Lower leg skin (tissue), 3 donors: ENCODE results near the gene MSH3.

Experiments
- POLR2A ChIP-seq, 2 donors: fragments of 450-650 bp; IDR thresholded peaks; one replicate each; pipeline ENCODE4 v1.6.1; 2016 to 2017; ENCODE audit warnings: antibody characterized with exemption in 2 of 2, mild to moderate bottlenecking in 1 of 2, moderate library complexity in 1 of 2
- TF ChIP-seq, protein P1 (sequence below), 3 donors: fragments of 450-650 bp; IDR thresholded peaks; one replicate each; pipeline ENCODE4 v1.5.1; 2016; ENCODE audit warnings: antibody characterized with exemption in 3 of 3, mild to moderate bottlenecking in 3 of 3, moderate library complexity in 2 of 3

GRCh38 chr5:80790698-80791097, 136.2 kb downstream of the MSH3 start:
- TF ChIP-seq, protein P1, sequence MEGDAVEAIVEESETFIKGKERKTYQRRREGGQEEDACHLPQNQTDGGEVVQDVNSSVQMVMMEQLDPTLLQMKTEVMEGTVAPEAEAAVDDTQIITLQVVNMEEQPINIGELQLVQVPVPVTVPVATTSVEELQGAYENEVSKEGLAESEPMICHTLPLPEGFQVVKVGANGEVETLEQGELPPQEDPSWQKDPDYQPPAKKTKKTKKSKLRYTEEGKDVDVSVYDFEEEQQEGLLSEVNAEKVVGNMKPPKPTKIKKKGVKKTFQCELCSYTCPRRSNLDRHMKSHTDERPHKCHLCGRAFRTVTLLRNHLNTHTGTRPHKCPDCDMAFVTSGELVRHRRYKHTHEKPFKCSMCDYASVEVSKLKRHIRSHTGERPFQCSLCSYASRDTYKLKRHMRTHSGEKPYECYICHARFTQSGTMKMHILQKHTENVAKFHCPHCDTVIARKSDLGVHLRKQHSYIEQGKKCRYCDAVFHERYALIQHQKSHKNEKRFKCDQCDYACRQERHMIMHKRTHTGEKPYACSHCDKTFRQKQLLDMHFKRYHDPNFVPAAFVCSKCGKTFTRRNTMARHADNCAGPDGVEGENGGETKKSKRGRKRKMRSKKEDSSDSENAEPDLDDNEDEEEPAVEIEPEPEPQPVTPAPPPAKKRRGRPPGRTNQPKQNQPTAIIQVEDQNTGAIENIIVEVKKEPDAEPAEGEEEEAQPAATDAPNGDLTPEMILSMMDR (IDR thresholded peaks at IDR 0.05), result no peak
- TF ChIP-seq POLR2A (IDR thresholded peaks at IDR 0.05), result no peak
